ENCODE data around the gene XK. TPM values are rescaled to one million over a fixed set of nuclear protein-coding genes. Genes with fewer than 3 reads are reported as not detected.

XK gene, protein sequence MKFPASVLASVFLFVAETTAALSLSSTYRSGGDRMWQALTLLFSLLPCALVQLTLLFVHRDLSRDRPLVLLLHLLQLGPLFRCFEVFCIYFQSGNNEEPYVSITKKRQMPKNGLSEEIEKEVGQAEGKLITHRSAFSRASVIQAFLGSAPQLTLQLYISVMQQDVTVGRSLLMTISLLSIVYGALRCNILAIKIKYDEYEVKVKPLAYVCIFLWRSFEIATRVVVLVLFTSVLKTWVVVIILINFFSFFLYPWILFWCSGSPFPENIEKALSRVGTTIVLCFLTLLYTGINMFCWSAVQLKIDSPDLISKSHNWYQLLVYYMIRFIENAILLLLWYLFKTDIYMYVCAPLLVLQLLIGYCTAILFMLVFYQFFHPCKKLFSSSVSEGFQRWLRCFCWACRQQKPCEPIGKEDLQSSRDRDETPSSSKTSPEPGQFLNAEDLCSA
- total RNA-seq (1 to 10 TPM in 5 of 7 donors, under 1 TPM in 2; 0.58 to 6.5 (median 2.0) TPM), polyA plus RNA-seq (under 1 TPM; 0.09 to 0.35 (median 0.09) TPM)
- long read RNA-seq, donor 1, full-length matches to known transcripts: 8 of 8 reads
- long read RNA-seq, donor 1, partial matches to known transcripts: 0 of 8 reads
- long read RNA-seq, donor 1, other reads (novel, unspliced or antisense): 0 of 8 reads
- long read RNA-seq, donor 2, full-length matches to known transcripts: 6 of 6 reads
- long read RNA-seq, donor 2, partial matches to known transcripts: 0 of 6 reads
- long read RNA-seq, donor 2, other reads (novel, unspliced or antisense): 0 of 6 reads

DNA sequence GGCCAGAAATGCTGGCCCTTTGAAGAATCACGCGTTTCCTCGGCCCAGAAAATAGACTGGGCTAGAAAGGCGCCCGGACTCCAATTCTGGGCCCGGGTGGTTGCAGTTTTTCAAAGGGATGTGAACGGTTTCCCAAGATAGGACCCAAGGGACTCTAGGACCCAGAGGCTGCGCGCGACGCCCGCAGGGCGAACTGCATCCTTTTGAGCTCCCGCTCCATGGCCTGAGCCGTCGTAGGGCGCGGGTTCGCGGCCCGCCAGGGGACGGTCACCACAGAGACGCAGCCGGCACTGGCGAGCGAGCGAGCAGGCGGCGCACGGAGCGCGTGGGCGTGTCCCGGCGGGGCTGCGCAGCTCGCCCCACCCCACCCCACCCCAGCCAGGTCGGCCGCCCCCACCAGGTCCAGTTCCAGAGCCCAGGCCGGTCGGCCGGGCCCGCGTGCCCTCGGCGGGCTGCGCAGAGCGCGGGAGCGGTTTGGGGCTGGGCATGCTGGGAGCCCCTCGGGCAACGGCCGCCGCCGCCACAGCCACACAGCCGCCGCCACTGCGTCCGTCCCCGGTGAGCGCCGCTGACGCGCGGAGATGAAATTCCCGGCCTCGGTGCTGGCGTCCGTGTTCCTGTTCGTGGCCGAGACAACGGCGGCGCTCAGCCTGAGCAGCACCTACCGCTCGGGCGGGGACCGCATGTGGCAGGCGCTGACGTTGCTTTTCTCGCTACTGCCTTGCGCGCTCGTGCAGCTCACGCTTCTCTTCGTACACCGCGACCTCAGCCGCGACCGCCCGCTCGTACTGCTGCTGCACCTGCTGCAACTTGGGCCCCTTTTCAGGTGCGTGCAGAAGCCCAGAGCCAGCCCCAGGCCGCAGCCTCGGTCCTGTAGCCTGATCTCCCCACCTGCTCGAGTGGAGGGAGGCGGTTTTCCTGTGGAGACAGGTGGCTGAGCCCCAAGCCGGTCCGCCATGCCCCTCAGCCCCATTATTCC is at the start of gene XK:
XK (plus strand) TSS at position 411 of the 979 bp plus-strand sequence; CDS start at position 582, 171 bp downstream.
- Histone ChIP-seq H3K4me3 (peak within 1 kb of the TSS; percentile 14 to 72 (median 44)), H3K27ac (peak within 1 kb of the TSS in 1 of 8 donors; percentile 54), H3K9me3 (no peaks in the 10 kb centered on the region), H3K4me1 (peaks cover 0 to 11% (median 2%) of the 10 kb centered on the region in 6 donors), H3K27me3 (replicated peaks in 1 of 7) (peaks cover 0 to 16% (median 7%) of the 10 kb centered on the region in 7 donors), H3K36me3 (no peaks in the 10 kb centered on the region)
- WGBS, 5 donors: 4 to 42% (median 22%) methylated on average over 53 to 100 of the region's 100 CpGs; no CpG with 5 or more reads in 1 of the 5 donors
- TF ChIP-seq CTCF (IDR thresholded peaks at IDR 0.05 in 8 of 11, conservative IDR thresholded peaks at IDR 0.05 in 3 of 11): no peak
- peak in 1 of 3 donors; percentile 15 for TF ChIP-seq POLR2AphosphoS5 (IDR thresholded peaks at IDR 0.05)
- intact Hi-C loops (cut with DNase I; ENCODE audit: low total_unique reads): no loop called here
- peak; percentile 81 for DNase-seq

- Histone ChIP-seq H3K9me3 (peaks cover 0 to 7% (median 0%) of the 10 kb centered on the region in 8 donors), H3K36me3 (no peaks in the 10 kb centered on the region), H3K4me1 (no peaks in the 10 kb centered on the region), H3K27ac (no peak overlapping the region), H3K27me3 (replicated peaks in 1 of 7) (peaks cover 0 to 5% (median 0%) of the 10 kb centered on the region in 7 donors), H3K4me3 (no peak overlapping the region)
- TF ChIP-seq POLR2AphosphoS5 (IDR thresholded peaks at IDR 0.05) (no peak), CTCF (IDR thresholded peaks at IDR 0.05 in 8 of 11, conservative IDR thresholded peaks at IDR 0.05 in 3 of 11) (no peak), POLR2A (IDR thresholded peaks at IDR 0.05) (no peak)
- DNase-seq: no peak
- intact Hi-C loops (cut with DNase I; ENCODE audit: low total_unique reads): no loop called here
These were observed 47.5 kb upstream of the XK start for GRCh38 chrX:37638047-37638446.

- intact Hi-C loops (cut with DNase I; ENCODE audit: low total_unique reads): no loop called here
These were observed 45.4 kb upstream of the XK start for GRCh38 chrX:37640142-37640541.

More at GRCh38 chrX:37640142-37640541, 45.4 kb upstream of the XK start:
- peaks cover 0 to 5% (median 0%) of the 10 kb centered on the region in 7 donors for H3K27me3 ChIP-seq (replicated peaks in 1 of 7)
- no peaks in the 10 kb centered on the region for H3K4me1 ChIP-seq
- H3K9me3 ChIP-seq: no peaks in the 10 kb centered on the region
- no peak overlapping the region for H3K27ac ChIP-seq
- 57 to 72% (median 58%) methylated on average over 5 of the region's 5 CpGs for WGBS, 5 donors
- TF ChIP-seq POLR2A (IDR thresholded peaks at IDR 0.05) (no peak), CTCF (IDR thresholded peaks at IDR 0.05 in 8 of 11, conservative IDR thresholded peaks at IDR 0.05 in 3 of 11) (no peak), POLR2AphosphoS5 (IDR thresholded peaks at IDR 0.05) (no peak)
- H3K4me3 ChIP-seq: no peak overlapping the region
- H3K36me3 ChIP-seq: no peaks in the 10 kb centered on the region
- DNase-seq: no peak

Measured in spleen (tissue), 13 donors.